IPS-15b (cell line): Measurements from ENCODE around the gene ALB.

Experiments
- H3K27me3 ChIP-seq: one replicate; pipeline ENCODE4 v1.6.1; 2013; ENCODE audit warnings: low read length; ENCODE audit not compliant: control insufficient read depth, insufficient read depth
- H3K36me3 ChIP-seq: one replicate; pipeline ENCODE4 v1.6.1; 2013; ENCODE audit warnings: low read length; ENCODE audit not compliant: control insufficient read depth, insufficient read depth
- H3K4me1 ChIP-seq: one replicate; pipeline ENCODE4 v1.6.1; 2013; ENCODE audit warnings: mild to moderate bottlenecking, low read length; ENCODE audit not compliant: control insufficient read depth, insufficient read depth
- H3K4me3 ChIP-seq: one replicate; pipeline ENCODE4 v1.5.1; 2013; ENCODE audit warnings: low read depth, low read length
- H3K9ac ChIP-seq: one replicate; pipeline ENCODE4 v1.6.1; 2013; ENCODE audit warnings: low read depth, mild to moderate bottlenecking, low read length
- H3K9me3 ChIP-seq: one replicate; pipeline ENCODE4 v1.6.1; 2013; ENCODE audit warnings: mild to moderate bottlenecking, low read length; ENCODE audit not compliant: control insufficient read depth, insufficient read depth

ALB gene

DNA sequence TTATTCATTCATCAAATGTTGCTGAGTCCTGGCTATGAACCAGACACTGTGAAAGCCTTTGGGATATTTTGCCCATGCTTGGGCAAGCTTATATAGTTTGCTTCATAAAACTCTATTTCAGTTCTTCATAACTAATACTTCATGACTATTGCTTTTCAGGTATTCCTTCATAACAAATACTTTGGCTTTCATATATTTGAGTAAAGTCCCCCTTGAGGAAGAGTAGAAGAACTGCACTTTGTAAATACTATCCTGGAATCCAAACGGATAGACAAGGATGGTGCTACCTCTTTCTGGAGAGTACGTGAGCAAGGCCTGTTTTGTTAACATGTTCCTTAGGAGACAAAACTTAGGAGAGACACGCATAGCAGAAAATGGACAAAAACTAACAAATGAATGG is 30.2 kb downstream of the ALB start:
- no peaks in the 10 kb centered on the region for H3K27me3 ChIP-seq

DNA sequence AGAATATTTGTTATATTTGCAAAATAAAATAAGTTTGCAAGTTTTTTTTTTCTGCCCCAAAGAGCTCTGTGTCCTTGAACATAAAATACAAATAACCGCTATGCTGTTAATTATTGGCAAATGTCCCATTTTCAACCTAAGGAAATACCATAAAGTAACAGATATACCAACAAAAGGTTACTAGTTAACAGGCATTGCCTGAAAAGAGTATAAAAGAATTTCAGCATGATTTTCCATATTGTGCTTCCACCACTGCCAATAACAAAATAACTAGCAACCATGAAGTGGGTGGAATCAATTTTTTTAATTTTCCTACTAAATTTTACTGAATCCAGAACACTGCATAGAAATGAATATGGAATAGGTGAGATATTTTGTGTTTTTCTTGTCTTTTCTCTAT is 31.9 kb downstream of the ALB start, which contains the start of gene AFP:
AFP (plus strand) TSS at position 238 of the 400 bp plus-strand sequence; CDS start at position 280, 42 bp downstream.
- H3K27me3 ChIP-seq, result no peaks in the 10 kb centered on the region
- H3K9ac ChIP-seq, result no peak within 1 kb of the TSS
- no peaks in the 10 kb centered on the region for H3K9me3 ChIP-seq
- no peaks in the 10 kb centered on the region for H3K36me3 ChIP-seq
- no peak within 1 kb of the TSS for H3K4me3 ChIP-seq
- no peaks in the 10 kb centered on the region for H3K4me1 ChIP-seq

More for the DNA sequence above, 30.2 kb downstream of the ALB start:
- Histone ChIP-seq H3K9me3 (no peaks in the 10 kb centered on the region), H3K4me3 (no peak overlapping the region), H3K4me1 (no peaks in the 10 kb centered on the region), H3K36me3 (no peaks in the 10 kb centered on the region), H3K9ac (no peak overlapping the region)

DNA sequence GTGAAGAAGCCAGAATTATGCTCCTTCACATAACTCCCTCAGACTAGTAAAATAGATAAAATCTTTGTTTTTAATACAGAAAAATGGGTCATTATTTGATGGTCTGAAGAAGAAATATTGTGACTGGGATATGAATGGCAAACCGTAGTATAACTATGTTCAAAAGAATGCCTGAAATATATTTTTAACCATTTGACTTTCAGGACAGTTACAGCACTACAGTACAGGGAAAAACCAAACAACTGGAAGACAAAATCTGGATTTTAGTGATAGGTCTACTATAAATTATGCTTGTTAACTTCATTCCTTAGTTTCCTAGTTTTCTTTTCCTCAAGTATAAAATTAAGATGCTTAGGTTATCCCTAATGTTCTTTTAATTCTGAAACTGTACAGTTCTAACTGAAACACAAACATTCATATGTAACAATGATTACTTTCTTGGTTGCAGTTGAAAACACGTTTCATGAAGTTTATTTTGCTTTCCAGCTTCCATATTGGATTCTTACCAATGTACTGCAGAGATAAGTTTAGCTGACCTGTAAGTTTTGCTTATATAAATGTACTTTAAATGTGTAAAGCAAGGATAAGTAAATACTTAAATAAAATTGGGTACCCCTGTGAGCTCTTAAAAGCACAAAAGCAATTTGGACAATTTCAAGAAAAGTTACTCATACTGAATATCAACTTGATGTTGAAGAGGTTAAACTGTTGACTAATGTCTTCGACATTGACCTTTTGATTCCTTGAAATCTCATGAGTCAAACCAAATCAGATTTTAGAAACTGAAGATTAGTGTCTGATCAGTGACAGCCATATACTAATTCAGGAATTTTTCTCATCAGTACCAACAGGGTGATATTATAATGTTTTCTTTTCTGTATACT is 32.8 kb downstream of the ALB start:
- Histone ChIP-seq H3K9me3 (no peaks in the 10 kb centered on the region), H3K9ac (no peak overlapping the region), H3K36me3 (no peaks in the 10 kb centered on the region), H3K27me3 (no peaks in the 10 kb centered on the region), H3K4me1 (no peaks in the 10 kb centered on the region), H3K4me3 (no peak overlapping the region)

DNA sequence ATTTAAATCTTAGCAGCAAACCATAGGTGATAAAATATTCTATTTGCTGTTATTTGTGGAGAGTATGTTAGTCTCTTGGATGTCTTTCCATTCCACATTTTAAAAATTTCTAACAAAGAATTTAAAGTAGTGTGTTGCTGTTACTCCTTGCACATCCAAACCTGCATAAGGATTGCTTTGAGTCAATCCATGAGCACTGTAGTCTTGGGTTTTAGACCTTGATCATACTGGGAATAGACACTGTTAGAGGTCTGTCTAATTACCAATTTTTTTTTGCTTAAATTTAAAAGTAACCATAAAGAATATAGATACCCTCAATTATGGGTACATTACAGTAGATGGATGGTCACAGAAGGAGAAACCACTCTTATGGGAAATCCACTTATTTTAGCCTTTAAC is 33.5 kb downstream of the ALB start:
- Histone ChIP-seq H3K4me1 (no peaks in the 10 kb centered on the region), H3K9ac (no peak overlapping the region), H3K4me3 (no peak overlapping the region), H3K27me3 (no peaks in the 10 kb centered on the region), H3K36me3 (no peaks in the 10 kb centered on the region), H3K9me3 (no peaks in the 10 kb centered on the region)

DNA sequence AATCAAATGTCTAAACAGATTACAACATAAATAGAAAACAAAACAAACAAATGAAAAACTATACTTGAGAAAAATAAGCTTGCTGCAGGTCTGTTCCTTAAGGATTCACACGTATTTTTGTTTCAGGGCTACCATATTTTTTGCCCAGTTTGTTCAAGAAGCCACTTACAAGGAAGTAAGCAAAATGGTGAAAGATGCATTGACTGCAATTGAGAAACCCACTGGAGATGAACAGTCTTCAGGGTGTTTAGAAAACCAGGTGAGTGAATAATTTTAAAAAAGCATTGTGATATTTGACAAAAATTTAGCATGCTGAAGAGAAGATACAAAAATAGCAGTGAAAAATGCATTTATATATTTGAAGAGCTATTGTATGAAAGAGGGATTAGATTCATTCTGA is 34.0 kb downstream of the ALB start:
- H3K4me3 ChIP-seq, result no peak overlapping the region
- H3K4me1 ChIP-seq, result no peaks in the 10 kb centered on the region
- H3K9me3 ChIP-seq, result no peaks in the 10 kb centered on the region
- H3K9ac ChIP-seq, result no peak overlapping the region
- no peaks in the 10 kb centered on the region for H3K36me3 ChIP-seq
- H3K27me3 ChIP-seq, result no peaks in the 10 kb centered on the region

DNA sequence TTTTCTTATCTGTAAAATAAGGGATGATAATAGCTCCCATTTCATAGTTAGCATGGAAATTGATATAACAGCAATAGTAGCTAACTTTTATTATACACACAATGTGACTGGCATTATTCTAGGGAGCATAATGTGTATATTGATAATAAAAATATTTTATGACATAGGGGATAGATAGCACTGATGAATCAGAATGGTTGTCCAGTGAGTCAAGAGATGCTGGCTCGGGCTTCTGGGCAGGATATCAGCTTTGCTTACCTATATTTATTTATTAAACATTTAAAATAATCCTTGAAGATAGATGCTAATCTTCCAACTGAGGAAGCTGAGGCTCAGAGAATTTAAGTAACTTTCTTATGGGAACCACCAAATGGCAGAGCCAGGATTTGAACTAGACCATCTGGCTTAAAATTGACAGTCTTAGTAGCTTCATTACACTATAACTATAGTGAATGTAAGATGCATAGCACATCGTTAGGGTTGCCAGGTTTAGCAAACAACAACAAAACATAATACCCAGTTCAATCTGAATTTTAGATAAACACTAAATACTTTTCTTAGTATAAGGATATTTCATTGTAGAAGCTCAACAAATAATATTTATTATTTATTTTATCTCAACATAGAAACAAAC is 34.6 kb downstream of the ALB start:
- no peaks in the 10 kb centered on the region for H3K27me3 ChIP-seq
- no peaks in the 10 kb centered on the region for H3K4me1 ChIP-seq
- H3K9ac ChIP-seq, result no peak overlapping the region
- H3K36me3 ChIP-seq, result no peaks in the 10 kb centered on the region
- no peak overlapping the region for H3K4me3 ChIP-seq
- H3K9me3 ChIP-seq, result no peaks in the 10 kb centered on the region

DNA sequence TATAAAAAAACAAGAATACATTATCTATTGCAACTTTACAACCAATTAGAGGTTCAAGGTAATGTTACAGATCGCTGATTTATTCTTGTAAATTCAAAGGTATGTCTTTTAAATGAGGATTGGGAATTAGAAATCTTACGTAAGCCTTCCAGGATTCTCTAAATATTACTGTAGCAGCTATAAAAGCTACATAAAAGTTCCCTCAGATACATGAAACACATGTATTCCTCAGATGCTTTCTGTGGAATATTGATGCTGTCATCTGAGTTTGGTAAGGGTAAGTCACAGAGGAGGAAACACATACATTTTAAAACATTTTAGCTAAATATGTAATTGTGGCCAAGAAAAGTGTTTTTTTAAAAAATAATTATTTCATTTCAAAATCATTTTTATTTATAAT is 35.4 kb downstream of the ALB start:
- no peaks in the 10 kb centered on the region for H3K4me1 ChIP-seq
- H3K36me3 ChIP-seq, result no peaks in the 10 kb centered on the region
- H3K27me3 ChIP-seq, result no peaks in the 10 kb centered on the region
- H3K9ac ChIP-seq, result no peak overlapping the region
- H3K4me3 ChIP-seq, result no peak overlapping the region
- no peaks in the 10 kb centered on the region for H3K9me3 ChIP-seq

DNA sequence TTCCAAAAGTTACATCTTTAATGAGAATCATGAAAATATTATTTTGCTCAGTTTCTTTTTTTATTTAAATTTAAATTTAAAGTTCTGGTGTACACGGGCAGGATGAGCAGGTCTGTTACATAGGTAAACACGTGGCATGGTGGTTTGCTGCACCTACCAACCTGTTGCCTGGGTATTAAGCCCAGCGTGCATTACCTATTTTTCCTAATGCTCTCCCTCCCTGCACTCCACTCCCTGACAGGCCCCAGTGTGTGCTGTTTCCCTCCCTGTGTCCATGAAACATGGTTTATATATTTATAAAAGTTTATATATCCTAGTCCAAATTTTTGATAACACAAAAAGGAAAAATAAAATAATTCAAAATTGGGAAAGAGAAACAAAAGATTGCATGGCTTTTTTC is 35.9 kb downstream of the ALB start:
- no peaks in the 10 kb centered on the region for H3K9me3 ChIP-seq
- no peak overlapping the region for H3K4me3 ChIP-seq
- no peak overlapping the region for H3K9ac ChIP-seq
- H3K27me3 ChIP-seq, result no peaks in the 10 kb centered on the region
- H3K36me3 ChIP-seq, result no peaks in the 10 kb centered on the region
- no peaks in the 10 kb centered on the region for H3K4me1 ChIP-seq

DNA sequence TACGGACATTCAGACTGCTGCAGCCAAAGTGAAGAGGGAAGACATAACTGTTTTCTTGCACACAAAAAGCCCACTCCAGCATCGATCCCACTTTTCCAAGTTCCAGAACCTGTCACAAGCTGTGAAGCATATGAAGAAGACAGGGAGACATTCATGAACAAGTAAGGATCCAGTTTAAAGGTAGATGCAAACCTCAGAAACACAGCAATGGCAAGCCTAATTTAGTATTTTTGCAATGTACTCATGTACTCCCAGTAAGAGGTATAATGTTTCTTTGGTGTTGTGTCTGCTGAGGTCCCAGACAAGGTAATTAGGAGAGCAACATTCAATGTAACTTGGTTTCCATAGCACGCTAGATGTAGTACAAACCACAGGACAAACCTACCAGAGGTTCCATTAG is 36.6 kb downstream of the ALB start:
- Histone ChIP-seq H3K4me3 (no peak overlapping the region), H3K9me3 (no peaks in the 10 kb centered on the region), H3K36me3 (no peaks in the 10 kb centered on the region), H3K4me1 (no peaks in the 10 kb centered on the region), H3K27me3 (no peaks in the 10 kb centered on the region), H3K9ac (no peak overlapping the region)

DNA sequence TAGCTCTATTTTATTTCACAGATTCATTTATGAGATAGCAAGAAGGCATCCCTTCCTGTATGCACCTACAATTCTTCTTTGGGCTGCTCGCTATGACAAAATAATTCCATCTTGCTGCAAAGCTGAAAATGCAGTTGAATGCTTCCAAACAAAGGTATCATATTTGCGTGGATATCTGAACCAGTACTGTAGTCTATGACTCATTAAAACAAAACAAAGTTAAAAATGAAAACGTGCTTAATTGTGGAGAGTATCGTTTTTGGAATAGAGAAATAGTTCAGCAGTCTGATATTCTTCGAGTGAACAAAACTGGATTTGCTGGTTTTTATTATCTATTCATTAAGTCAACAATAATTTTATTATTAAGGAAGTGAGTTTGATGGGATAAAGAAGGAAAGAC is 38.2 kb downstream of the ALB start:
- Histone ChIP-seq H3K9ac (no peak overlapping the region), H3K36me3 (no peaks in the 10 kb centered on the region), H3K4me1 (no peaks in the 10 kb centered on the region), H3K9me3 (no peaks in the 10 kb centered on the region), H3K27me3 (no peaks in the 10 kb centered on the region), H3K4me3 (no peak overlapping the region)

DNA sequence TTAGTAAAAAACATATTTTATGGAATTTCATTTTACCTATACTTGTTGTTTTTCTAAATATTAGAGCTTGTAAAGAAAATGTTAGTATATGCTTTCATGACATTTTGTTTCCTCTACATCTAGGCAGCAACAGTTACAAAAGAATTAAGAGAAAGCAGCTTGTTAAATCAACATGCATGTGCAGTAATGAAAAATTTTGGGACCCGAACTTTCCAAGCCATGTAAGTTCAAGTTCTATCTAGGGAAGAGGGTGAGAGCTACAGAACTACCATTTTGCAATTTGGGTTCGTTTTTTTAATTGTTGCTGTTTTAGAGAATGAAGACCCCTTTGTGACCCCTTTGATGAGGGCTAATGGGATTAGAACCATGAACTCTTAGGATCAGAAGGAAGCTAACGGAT is 39.1 kb downstream of the ALB start:
- H3K4me1 ChIP-seq, result no peaks in the 10 kb centered on the region
- no peak overlapping the region for H3K9ac ChIP-seq
- no peaks in the 10 kb centered on the region for H3K27me3 ChIP-seq
- H3K4me3 ChIP-seq, result no peak overlapping the region
- H3K36me3 ChIP-seq, result no peaks in the 10 kb centered on the region
- no peaks in the 10 kb centered on the region for H3K9me3 ChIP-seq
